ENCODE data around the gene ARHGAP28. TPM values are rescaled to one million over a fixed set of nuclear protein-coding genes. Genes with fewer than 3 reads are reported as not detected.

The ARHGAP28 gene
- total and polyA plus RNA-seq, 2 of the 13 experiments (the other 11 are each of a cell fraction or from before 2014, with no cell fraction given): not detected

- H3K9me3 ChIP-seq (ENCODE audit: low read length): no peaks in the 10 kb centered on the region
- no peaks in the 10 kb centered on the region for H3K4me1 ChIP-seq (ENCODE audit: insufficient read depth, low read length)
- H2AFZ ChIP-seq (ENCODE audit: low read length): no peak overlapping the region
- H3K4me3 ChIP-seq (replicated peaks in 1 of 3; ENCODE audit: insufficient read depth in 1 of 3, low read depth in 2 of 3, low read length in 3 of 3): no peak overlapping the region
- no peaks in the 10 kb centered on the region for H3K27me3 ChIP-seq (ENCODE audit: control insufficient read depth in 1 of 2, insufficient read depth in 2 of 2, low read length in 2 of 2)
- TF ChIP-seq CREM (IDR thresholded peaks at IDR 0.05): no peak
- TF ChIP-seq CREM (CRISPR knock-in tag; IDR thresholded peaks at IDR 0.05): no peak
- no peak for TF ChIP-seq RBFOX2 (IDR thresholded peaks at IDR 0.05; ENCODE audit: low read depth, low read length)
- TF ChIP-seq GPN1 (CRISPR knock-in tag; IDR thresholded peaks at IDR 0.05; ENCODE audit: borderline replicate concordance): no peak
- TF ChIP-seq ZNF556 (CRISPR knock-in tag; IDR thresholded peaks at IDR 0.05; ENCODE audit: borderline replicate concordance): no peak
- TF ChIP-seq ZNF768 (CRISPR knock-in tag; IDR thresholded peaks at IDR 0.05): no peak
- TF ChIP-seq ZNF577 (CRISPR knock-in tag; IDR thresholded peaks at IDR 0.05; ENCODE audit: borderline replicate concordance, low read depth): no peak
- no peak for TF ChIP-seq RFXAP (CRISPR knock-in tag; IDR thresholded peaks at IDR 0.05; ENCODE audit: borderline replicate concordance)
- TF ChIP-seq PRDM10 (CRISPR knock-in tag; IDR thresholded peaks at IDR 0.05; ENCODE audit: low read depth): no peak
- DNase-seq (ENCODE audit: low spot score) (no peak), ATAC-seq (no peak), FAIRE-seq (no peak)
- H3K9ac ChIP-seq (ENCODE audit: insufficient read depth, low read depth, low read length): no peak overlapping the region
- ChIA-PET CTCF (ENCODE audit: low intra/inter-chr PET ratio, low total read pairs) (no interaction called here), POLR2A (no interaction called here)
- H3K27ac ChIP-seq (ENCODE audit: extremely low read length, insufficient read depth, low read length): no peak overlapping the region
- intact Hi-C loops (cut with micrococcal nuclease; ENCODE audit: unreplicated experiment): no loop called here
- H3K36me3 ChIP-seq (replicated peaks in 1 of 2; ENCODE audit: control insufficient read depth in 1 of 2, insufficient read depth in 2 of 2, low read length in 2 of 2): no peaks in the 10 kb centered on the region
- H4K20me1 ChIP-seq (ENCODE audit: insufficient read depth, low read length): no peaks in the 10 kb centered on the region
- 35% methylated on average over 6 of the region's 6 CpGs for WGBS (ENCODE audit: low lambda C conversion rate)
- no TSS peak for BruUV-seq (replicated peaks)
- in situ Hi-C loops (cut with HindIII; ENCODE audit: extremely low pct_ligation_motif_present, low pct_unique_long_range_greater_than_20kb): no loop called here
- no peak overlapping the region for H3K4me2 ChIP-seq (ENCODE audit: low read depth, low read length)
- H3K79me2 ChIP-seq (ENCODE audit: insufficient read depth, low read length): no peaks in the 10 kb centered on the region
Observed at GRCh38 chr18:6763524-6763923, 34.0 kb downstream of the ARHGAP28 start.

Measured in HepG2 (cell line).